Mesothelial cell of epicardium (in vitro differentiated cells): ENCODE data around the gene PEX1. TPM values are rescaled to one million over a fixed set of nuclear protein-coding genes. Genes with fewer than 3 reads are reported as not detected.

ENCODE experiments used
- DNase-seq, 2 experiments: peaks; one replicate each; pipeline ENCODE4 v3.0.0; 2021; ENCODE audit warnings: low spot score in 2 of 2; ENCODE audit not compliant: unreplicated experiment in 2 of 2
- H3K27ac Mint-ChIP-seq: 2 replicates; pipeline ENCODE4 v1.8.0; 2021; ENCODE audit warnings: mixed read lengths
- H3K27me3 Mint-ChIP-seq: 2 replicates; pipeline ENCODE4 v1.8.0; 2021; ENCODE audit warnings: low read depth, mixed read lengths
- H3K36me3 Mint-ChIP-seq: 2 replicates; pipeline ENCODE4 v1.8.0; 2021; ENCODE audit warnings: mixed read lengths
- H3K4me1 Mint-ChIP-seq: 2 replicates; pipeline ENCODE4 v1.8.0; 2021; ENCODE audit warnings: mixed read lengths
- H3K4me3 Mint-ChIP-seq: 2 replicates; pipeline ENCODE4 v1.8.0; 2021; ENCODE audit warnings: mild to moderate bottlenecking, moderate library complexity, mixed read lengths
- H3K9me3 Mint-ChIP-seq: 2 replicates; pipeline ENCODE4 v1.8.0; 2021; ENCODE audit warnings: mixed read lengths
- CTCF ChIP-seq: fragments of 200-600 bp; sonication (generic); IDR thresholded peaks from one replicate; pipeline ENCODE4 v1.5.0; 2021; ENCODE audit warnings: antibody characterized with exemption; ENCODE audit not compliant: unreplicated experiment
- total RNA-seq: library from RNA; stranded (reverse); gene quantifications from 3 replicates; pipeline ENCODE4 v1.2.1, GENCODE V29; 2021

The PEX1 gene
- 22.8 to 23.6 TPM (median 22.9 TPM) in 3 replicates for total RNA-seq

GRCh38 chr7:92528188-92528957 lies at the start of gene PEX1, which contains the start of gene RBM48:
PEX1 (minus strand) TSS chr7:92528520; CDS start chr7:92528435, 85 bp downstream.
RBM48 (plus strand) TSS chr7:92528795; CDS start chr7:92528814, 19 bp downstream.
- TF ChIP-seq CTCF = no peak
- H3K36me3 Mint-ChIP-seq = peaks cover 10% of the 10 kb centered on the region
- H3K27ac Mint-ChIP-seq = peak within 1 kb of the TSS; percentile 98
- peak within 1 kb of the TSS; percentile 91 for H3K4me3 Mint-ChIP-seq
- peaks cover 2% of the 10 kb centered on the region for H3K27me3 Mint-ChIP-seq
- H3K9me3 Mint-ChIP-seq = no peaks in the 10 kb centered on the region
- peaks cover 24% of the 10 kb centered on the region for H3K4me1 Mint-ChIP-seq
- peak; percentile 90 to 93 for DNase-seq

- Mint-ChIP-seq H3K27ac (no peak overlapping the region), H3K9me3 (no peaks in the 10 kb centered on the region)
Observed at GRCh38 chr7:92576296-92576695, 48.0 kb upstream of the PEX1 start.

DNA sequence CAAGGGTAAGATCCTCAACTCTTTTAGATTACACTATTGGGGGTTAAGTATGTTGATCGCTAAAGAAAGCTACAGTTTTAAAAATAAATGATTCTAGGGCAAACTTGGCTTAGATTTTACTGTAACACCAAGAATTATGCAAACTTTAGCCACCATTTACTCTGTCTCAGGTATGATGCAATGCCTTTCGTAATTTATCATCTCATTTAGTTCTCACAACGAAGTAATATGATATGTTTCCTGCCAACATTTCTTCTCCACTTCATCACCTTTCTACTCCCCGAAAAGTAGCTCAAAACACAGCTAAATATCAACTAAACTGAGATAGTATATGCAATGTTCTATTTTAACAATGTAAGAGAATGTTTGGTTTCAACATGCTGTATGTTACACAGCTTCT lies 40.8 kb upstream of the PEX1 start:
- no peak overlapping the region for H3K27ac Mint-ChIP-seq
- no peaks in the 10 kb centered on the region for H3K27me3 Mint-ChIP-seq
- no peak overlapping the region for H3K4me3 Mint-ChIP-seq
- H3K36me3 Mint-ChIP-seq = peaks cover 32% of the 10 kb centered on the region
- DNase-seq = no peak
- no peaks in the 10 kb centered on the region for H3K4me1 Mint-ChIP-seq
- H3K9me3 Mint-ChIP-seq = no peaks in the 10 kb centered on the region
- no peak for TF ChIP-seq CTCF

More at GRCh38 chr7:92576296-92576695, 48.0 kb upstream of the PEX1 start:
- Mint-ChIP-seq H3K4me3 (no peak overlapping the region), H3K4me1 (no peaks in the 10 kb centered on the region), H3K27me3 (no peaks in the 10 kb centered on the region), H3K36me3 (peaks cover 40% of the 10 kb centered on the region)
- no peak for DNase-seq
- no peak for TF ChIP-seq CTCF

GRCh38 chr7:92567460-92567859 lies 39.1 kb upstream of the PEX1 start:
- no peak overlapping the region for H3K4me3 Mint-ChIP-seq
- no peaks in the 10 kb centered on the region for H3K27me3 Mint-ChIP-seq
- H3K27ac Mint-ChIP-seq = no peak overlapping the region
- H3K36me3 Mint-ChIP-seq = peaks cover 39% of the 10 kb centered on the region
- no peak for TF ChIP-seq CTCF
- no peak for DNase-seq
- H3K9me3 Mint-ChIP-seq = no peaks in the 10 kb centered on the region
- no peaks in the 10 kb centered on the region for H3K4me1 Mint-ChIP-seq

GRCh38 chr7:92563345-92563744 lies 35.0 kb upstream of the PEX1 start:
- no peak overlapping the region for H3K4me3 Mint-ChIP-seq
- no peaks in the 10 kb centered on the region for H3K9me3 Mint-ChIP-seq
- H3K4me1 Mint-ChIP-seq = no peaks in the 10 kb centered on the region
- DNase-seq = no peak
- peak overlapping the region; percentile 32 for H3K27ac Mint-ChIP-seq
- H3K27me3 Mint-ChIP-seq = no peaks in the 10 kb centered on the region
- TF ChIP-seq CTCF = no peak
- peaks cover 33% of the 10 kb centered on the region for H3K36me3 Mint-ChIP-seq
